Spleen (tissue), 11 donors: ENCODE data around the gene GSTM5. TPM values are rescaled to one million over a fixed set of nuclear protein-coding genes. Genes with fewer than 3 reads are reported as not detected.
A peak's percentile ranks its signal among the peaks of the same experiment; 100 is the strongest.

Experiments used
- DNase-seq: peaks from one replicate; pipeline ENCODE4 v3.0.0-alpha.2; 2020
- H3K27ac ChIP-seq, 8 donors: fragments of 200-600 bp; sonication (generic) in 7 of 8; 1 replicate in 4 of 8; 2 replicates in 4 of 8; pipeline versions ENCODE4 v1.5.0 to v1.8.0; 2016 to 2021; ENCODE audit warnings: inconsistent platforms in 4 of 8, mild to moderate bottlenecking in 4 of 8, moderate library complexity in 1 of 8
- H3K27me3 ChIP-seq, 7 donors: fragments of 200-600 bp; sonication (generic) in 6 of 7; replicated peaks in 1 of 7; 1 replicate in 4 of 7; 2 replicates in 3 of 7; pipeline versions ENCODE4 v1.5.0 to v1.8.0; 2016 to 2021; ENCODE audit warnings: inconsistent platforms in 3 of 7, mild to moderate bottlenecking in 1 of 7
- H3K36me3 ChIP-seq, 6 donors: fragments of 200-600 bp; sonication (generic) in 5 of 6; 1 replicate in 4 of 6; 2 replicates in 2 of 6; pipeline versions ENCODE4 v1.5.0 to v1.8.0; 2016 to 2021; ENCODE audit warnings: inconsistent platforms in 2 of 6
- H3K4me1 ChIP-seq, 6 donors: fragments of 200-600 bp; sonication (generic) in 5 of 6; 1 replicate in 3 of 6; 2 replicates in 3 of 6; pipeline versions ENCODE4 v1.5.0 to v1.8.0; 2016 to 2021; ENCODE audit warnings: inconsistent platforms in 3 of 6
- H3K4me3 ChIP-seq, 8 donors: fragments of 200-600 bp; sonication (generic) in 7 of 8; 1 replicate in 4 of 8; 2 replicates in 4 of 8; pipeline versions ENCODE4 v1.5.0 to v1.8.0; 2016 to 2021; ENCODE audit warnings: inconsistent platforms in 4 of 8, mild to moderate bottlenecking in 4 of 8, moderate library complexity in 2 of 8
- H3K9me3 ChIP-seq, 8 donors: fragments of 200-600 bp; sonication (generic) in 7 of 8; 1 replicate in 4 of 8; 2 replicates in 4 of 8; pipeline versions ENCODE4 v1.5.0 to v1.8.0; 2016 to 2021; ENCODE audit warnings: inconsistent platforms in 4 of 8
- CTCF ChIP-seq, 11 experiments: fragments of 200-600 bp in 7 of 11; fragments of 450-650 bp in 4 of 11; sonication (generic) in 4 of 11; IDR thresholded peaks in 8 of 11; conservative IDR thresholded peaks in 3 of 11; 1 replicate in 7 of 11; 2 replicates in 4 of 11; pipeline versions ENCODE4 v1.4.0 to v1.8.0; 2016 to 2021; ENCODE audit warnings: antibody characterized with exemption in 11 of 11, inconsistent platforms in 4 of 11, mild to moderate bottlenecking in 1 of 11
- POLR2A ChIP-seq, 3 donors: fragments of 450-650 bp; IDR thresholded peaks; one replicate each; pipeline ENCODE4 v1.5.1; 2017; ENCODE audit warnings: antibody characterized with exemption in 3 of 3, mild to moderate bottlenecking in 1 of 3
- POLR2AphosphoS5 ChIP-seq, 3 donors: sonication (generic); formaldehyde crosslinking; IDR thresholded peaks; one replicate each; pipeline ENCODE4 v1.5.1; 2017; ENCODE audit warnings: antibody characterized with exemption in 3 of 3
- WGBS, 5 donors: extraction: QIAGEN DNeasy Blood & Tissue Kit in 3 of 5; methylation state at CpG; one replicate each; pipeline versions ENCODE4 v1.1.5 to v1.1.7; 2013 to 2018; 5-methylcytosine and 5-hydroxymethylcytosine counted together
- intact Hi-C: fragments of 100-400 bp; cut with DNase I; formaldehyde crosslinking; loops from one replicate; pipeline ENCODE4 v1.15.0; 2023; ENCODE audit warnings: low total_unique reads
- polyA plus RNA-seq, 3 donors: library from polyadenylated mRNA; stranded (reverse); fragments of 200-250 nt; gene quantifications; one replicate each; pipeline ENCODE4 v1.2.1, GENCODE V29; 2013
- total RNA-seq, 7 donors: library from RNA; depleted of rRNA in 3 of 7; stranded (reverse); fragments of >200 nt in 3 of 7; fragmentation: NEBNext Ultra II Directional in 4 of 7; extraction: Animal tissue kit (Norgen Biotek cat#: 25700) in 4 of 7; gene quantifications; one replicate each; pipeline versions ENCODE4 v1.1.0 to v1.2.1, GENCODE V29; 2016 to 2021
- donor health status: healthy with polysubstance abuse.
- donor health status: DM: no; HTN: no; CAD: no; lungs with moderate emphysema.
- donor health status: DM: no; HTN: no; CAD: no.
- donor health status: Bipolar disorder and iron deficiency.
- donor health status: healthy.
- donor health status: DM: no; HTN: no; CAD: no.
- donor health status: DM: yes; HTN: yes; CAD: no.

GSTM5 gene
- total and polyA plus RNA-seq, 10 donors = 1.4 to 13.1 (median 3.5) TPM

- no peak for DNase-seq
- WGBS, 5 donors = 79 to 88% (median 84%) methylated on average over 7 of the region's 7 CpGs
- Histone ChIP-seq H3K4me3 (no peak overlapping the region), H3K36me3 (no peaks in the 10 kb centered on the region), H3K27me3 (peaks cover 0 to 7% (median 0%) of the 10 kb centered on the region in 7 donors), H3K9me3 (no peaks in the 10 kb centered on the region), H3K4me1 (no peaks in the 10 kb centered on the region), H3K27ac (no peak overlapping the region)
- intact Hi-C loops = no loop called here
- TF ChIP-seq POLR2AphosphoS5 (IDR thresholded peaks at IDR 0.05) = no peak
- TF ChIP-seq CTCF (IDR thresholded peaks at IDR 0.05 in 8 of 11, conservative IDR thresholded peaks at IDR 0.05 in 3 of 11) = no peak
- no peak for TF ChIP-seq POLR2A (IDR thresholded peaks at IDR 0.05)
Observed at GRCh38 chr1:109756848-109757521, 44.9 kb downstream of the GSTM5 start.

DNA sequence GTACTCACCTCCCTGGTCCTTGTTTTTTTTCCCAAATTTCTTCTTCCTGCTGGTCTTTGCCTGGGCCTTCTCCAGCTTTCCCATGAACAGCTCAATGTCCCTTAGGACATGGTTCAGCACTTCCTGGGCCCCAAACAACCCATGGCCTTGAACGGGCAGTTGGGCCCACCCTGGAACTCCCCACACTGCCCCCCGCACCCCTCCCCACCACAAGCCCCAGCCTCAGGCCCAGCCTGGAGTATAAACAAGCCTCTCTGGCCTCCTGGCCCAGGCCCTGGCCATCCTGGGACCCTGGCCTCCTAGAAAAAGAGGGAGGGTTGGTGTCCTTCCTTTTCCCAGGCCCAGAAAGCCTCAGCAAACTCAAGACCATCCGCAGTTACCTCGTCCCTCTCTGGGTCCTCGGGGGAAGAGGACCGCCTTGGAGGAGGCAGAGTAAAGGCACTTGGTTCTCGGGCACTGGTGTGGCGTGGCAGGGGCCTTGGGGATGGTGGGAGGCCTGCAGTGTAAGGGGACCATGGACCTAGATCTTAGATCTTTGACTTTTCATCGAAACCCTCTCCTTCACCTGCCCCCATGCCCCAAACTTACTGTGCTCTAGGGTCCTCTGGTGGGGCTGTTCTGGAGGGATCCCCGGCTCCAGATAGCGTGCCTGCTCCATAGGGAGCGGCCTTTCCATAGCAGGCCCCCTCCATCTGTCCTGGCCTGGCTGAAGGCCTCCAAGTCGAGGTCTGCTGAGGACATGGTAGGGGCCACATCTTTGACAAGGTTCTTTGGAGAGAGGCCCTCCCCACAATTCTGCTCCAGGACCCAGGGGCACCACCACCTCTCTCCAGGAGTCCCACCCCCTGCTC is 46.1 kb downstream of the GSTM5 start:
- H3K4me1 ChIP-seq = peaks cover 0 to 6% (median 2%) of the 10 kb centered on the region in 6 donors
- H3K36me3 ChIP-seq = no peaks in the 10 kb centered on the region
- H3K27me3 ChIP-seq = no peaks in the 10 kb centered on the region
- DNase-seq = peak; percentile 45
- no peak overlapping the region for H3K4me3 ChIP-seq
- intact Hi-C loops = loop anchor here (2.0 kb wide), 1 partner anchor 27 kb away; no protein-coding TSS in a partner anchor
- TF ChIP-seq CTCF (IDR thresholded peaks at IDR 0.05 in 8 of 11, conservative IDR thresholded peaks at IDR 0.05 in 3 of 11) (no peak), POLR2AphosphoS5 (IDR thresholded peaks at IDR 0.05) (no peak), POLR2A (IDR thresholded peaks at IDR 0.05) (no peak)
- 89 to 94% (median 92%) methylated on average over 13 of the region's 13 CpGs for WGBS, 5 donors
- H3K27ac ChIP-seq = no peak overlapping the region
- no peaks in the 10 kb centered on the region for H3K9me3 ChIP-seq

GRCh38 chr1:109759513-109760334 is 47.7 kb downstream of the GSTM5 start:
- DNase-seq = peak; percentile 61
- intact Hi-C loops = loop anchor here (2.0 kb wide), 1 partner anchor 29 kb away; no protein-coding TSS in a partner anchor
- 66 to 82% (median 77%) methylated on average over 9 to 11 of the region's 11 CpGs for whole genome bisulfite sequencing, 5 donors
- H3K27me3 ChIP-seq = no peaks in the 10 kb centered on the region
- no peaks in the 10 kb centered on the region for H3K9me3 ChIP-seq
- no peak overlapping the region for H3K4me3 ChIP-seq
- no peaks in the 10 kb centered on the region for H3K36me3 ChIP-seq
- no peak overlapping the region for H3K27ac ChIP-seq
- TF ChIP-seq POLR2AphosphoS5 (IDR thresholded peaks at IDR 0.05) (no peak), CTCF (IDR thresholded peaks at IDR 0.05 in 8 of 11, conservative IDR thresholded peaks at IDR 0.05 in 3 of 11) (no peak), POLR2A (IDR thresholded peaks at IDR 0.05) (no peak)
- peaks cover 0 to 13% (median 5%) of the 10 kb centered on the region in 6 donors for H3K4me1 ChIP-seq
